NCI-H1436 (cell line): ENCODE measurements around the gene TMEM201.

Source experiments
- DNase-seq: peaks from one replicate; lab custom pipeline; 2025; lab: John Stamatoyannopoulos, UW

The TMEM201 gene

GRCh38 chr1:9600861-9601834 lies 12.4 kb downstream of the TMEM201 start:
- DNase-seq = no peak

GRCh38 chr1:9601942-9602793 lies 13.5 kb downstream of the TMEM201 start:
- DNase-seq = no peak

- DNase-seq = no peak
Measured at GRCh38 chr1:9602794-9603167, 14.1 kb downstream of the TMEM201 start.

GRCh38 chr1:9603307-9603706 lies 14.6 kb downstream of the TMEM201 start:
- no peak for DNase-seq

- no peak for DNase-seq
Measured at GRCh38 chr1:9603766-9604753, 15.3 kb downstream of the TMEM201 start.

GRCh38 chr1:9604836-9605235 lies 16.1 kb downstream of the TMEM201 start:
- DNase-seq = no peak

- DNase-seq = no peak
Measured at GRCh38 chr1:9605946-9606455, 17.3 kb downstream of the TMEM201 start.

- no peak for DNase-seq
Measured at GRCh38 chr1:9606458-9606857, 17.7 kb downstream of the TMEM201 start.

- no peak for DNase-seq
Measured at GRCh38 chr1:9606948-9607347, 18.2 kb downstream of the TMEM201 start.

- no peak for DNase-seq
Measured at GRCh38 chr1:9607352-9607751, 18.6 kb downstream of the TMEM201 start.

GRCh38 chr1:9609998-9610397 lies 21.3 kb downstream of the TMEM201 start:
- no peak for DNase-seq

- no peak for DNase-seq
Measured at GRCh38 chr1:9610548-9610947, 21.8 kb downstream of the TMEM201 start.

- DNase-seq = no peak
Measured at GRCh38 chr1:9611716-9612115, 23.0 kb downstream of the TMEM201 start.

GRCh38 chr1:9612162-9612845 lies 23.6 kb downstream of the TMEM201 start:
- DNase-seq = no peak

GRCh38 chr1:9612871-9613624 lies 24.3 kb downstream of the TMEM201 start:
- no peak for DNase-seq

- no peak for DNase-seq
Measured at GRCh38 chr1:9613625-9614299, 25.1 kb downstream of the TMEM201 start.

- no peak for DNase-seq
Measured at GRCh38 chr1:9615316-9616063, 26.8 kb downstream of the TMEM201 start.

- no peak for DNase-seq
Measured at GRCh38 chr1:9618909-9619679, 30.4 kb downstream of the TMEM201 start.
